NT2/D1 (cell line): ENCODE data around the gene BBS9.

Experiments used
- SUZ12 ChIP-seq: IDR thresholded peaks from 2 replicates; pipeline ENCODE4 v1.6.1; 2011; ENCODE audit not compliant: insufficient read length, insufficient read depth; ENCODE audit errors: extremely low read depth
- YY1 ChIP-seq: IDR thresholded peaks from 2 replicates; pipeline ENCODE4 v1.6.1; 2011; ENCODE audit not compliant: insufficient read length, insufficient read depth
- ZNF274 ChIP-seq: IDR thresholded peaks from 2 replicates; pipeline ENCODE4 v1.6.1; 2011; ENCODE audit warnings: mild to moderate bottlenecking, low read depth, low read length

DNA sequence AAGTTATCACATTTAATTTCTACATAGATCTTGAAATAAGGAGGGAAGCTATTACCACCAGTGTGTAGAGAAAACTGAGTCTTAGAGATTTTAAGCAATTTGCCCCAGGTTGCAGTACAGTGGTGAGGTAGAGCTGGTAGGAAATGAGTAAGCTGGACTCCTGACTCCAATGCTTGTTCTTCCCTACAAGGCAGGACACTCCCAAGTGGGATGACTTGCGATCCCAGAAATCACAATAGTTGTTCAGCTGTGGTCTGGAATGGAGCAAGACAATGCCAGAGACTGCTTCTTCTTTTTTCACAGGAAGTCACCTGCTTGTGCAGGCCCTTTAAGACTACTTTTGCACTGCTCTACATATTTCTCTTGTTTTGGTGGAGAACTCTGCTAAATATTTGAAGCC lies 448.8 kb downstream of the BBS9 start:
- TF ChIP-seq YY1 (no peak), ZNF274 (no peak), SUZ12 (no peak)
